Measurements from ENCODE around the gene SLC2A9.

Gene SLC2A9

DNA sequence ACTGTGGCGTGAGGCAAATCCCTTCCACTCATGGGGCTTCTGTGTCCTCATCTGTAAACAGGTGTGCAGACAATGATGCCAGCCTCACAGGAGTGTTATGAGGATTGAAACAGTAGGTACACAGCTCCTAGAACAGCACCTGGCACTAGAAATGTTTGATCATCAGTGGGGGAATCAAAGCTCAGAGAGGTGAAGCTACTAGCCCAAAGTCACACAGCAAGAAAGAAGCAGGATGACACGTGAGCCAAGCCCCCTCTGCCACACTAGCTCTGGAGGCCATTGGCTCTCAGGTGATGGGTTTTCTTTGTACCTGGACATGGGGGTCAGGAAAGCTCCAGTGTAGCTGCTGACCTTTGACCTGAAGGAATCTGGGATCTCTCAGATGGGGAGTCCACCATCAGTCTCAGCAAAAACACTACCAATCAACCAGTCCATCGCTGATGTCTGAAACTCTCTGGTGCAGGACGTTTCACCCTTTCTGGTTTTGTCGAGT is 13.4 kb upstream of the SLC2A9 start:
- in situ Hi-C loops (cut with MboI; ENCODE audit: low pct_unique_long_range_greater_than_20kb, low sequenced_read_pairs, unreplicated experiment): no loop called here
- no peak for DNase-seq (ENCODE audit: low spot score)
- TF ChIP-seq, protein P1, sequence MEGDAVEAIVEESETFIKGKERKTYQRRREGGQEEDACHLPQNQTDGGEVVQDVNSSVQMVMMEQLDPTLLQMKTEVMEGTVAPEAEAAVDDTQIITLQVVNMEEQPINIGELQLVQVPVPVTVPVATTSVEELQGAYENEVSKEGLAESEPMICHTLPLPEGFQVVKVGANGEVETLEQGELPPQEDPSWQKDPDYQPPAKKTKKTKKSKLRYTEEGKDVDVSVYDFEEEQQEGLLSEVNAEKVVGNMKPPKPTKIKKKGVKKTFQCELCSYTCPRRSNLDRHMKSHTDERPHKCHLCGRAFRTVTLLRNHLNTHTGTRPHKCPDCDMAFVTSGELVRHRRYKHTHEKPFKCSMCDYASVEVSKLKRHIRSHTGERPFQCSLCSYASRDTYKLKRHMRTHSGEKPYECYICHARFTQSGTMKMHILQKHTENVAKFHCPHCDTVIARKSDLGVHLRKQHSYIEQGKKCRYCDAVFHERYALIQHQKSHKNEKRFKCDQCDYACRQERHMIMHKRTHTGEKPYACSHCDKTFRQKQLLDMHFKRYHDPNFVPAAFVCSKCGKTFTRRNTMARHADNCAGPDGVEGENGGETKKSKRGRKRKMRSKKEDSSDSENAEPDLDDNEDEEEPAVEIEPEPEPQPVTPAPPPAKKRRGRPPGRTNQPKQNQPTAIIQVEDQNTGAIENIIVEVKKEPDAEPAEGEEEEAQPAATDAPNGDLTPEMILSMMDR (IDR thresholded peaks at IDR 0.05; ENCODE audit: extremely low read depth, insufficient read depth, missing control alignments): no peak

DNA sequence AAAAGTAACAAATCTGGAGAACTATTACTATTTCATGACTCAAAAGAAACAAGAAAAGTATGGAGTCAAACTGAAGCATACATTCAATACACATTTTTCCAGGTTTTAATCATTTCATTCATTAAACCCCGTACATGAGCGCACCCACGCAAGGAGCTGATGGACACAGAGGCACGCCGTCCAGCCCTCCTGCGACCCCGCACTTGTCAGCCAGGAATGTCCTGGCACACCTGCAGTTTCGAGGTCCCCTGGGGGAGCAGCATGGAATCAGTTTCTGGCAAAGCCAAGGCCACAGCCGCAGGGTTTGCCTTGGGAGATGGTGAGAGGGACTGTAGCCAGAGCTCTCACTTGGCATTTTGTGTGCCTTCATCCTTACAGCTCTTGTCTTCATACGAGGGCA is 12.8 kb upstream of the SLC2A9 start:
- TF ChIP-seq, protein P1 (IDR thresholded peaks at IDR 0.05; ENCODE audit: extremely low read depth, insufficient read depth, missing control alignments): no peak
- no peak for DNase-seq (ENCODE audit: low spot score)
- in situ Hi-C loops (cut with MboI; ENCODE audit: low pct_unique_long_range_greater_than_20kb, low sequenced_read_pairs, unreplicated experiment): no loop called here

DNA sequence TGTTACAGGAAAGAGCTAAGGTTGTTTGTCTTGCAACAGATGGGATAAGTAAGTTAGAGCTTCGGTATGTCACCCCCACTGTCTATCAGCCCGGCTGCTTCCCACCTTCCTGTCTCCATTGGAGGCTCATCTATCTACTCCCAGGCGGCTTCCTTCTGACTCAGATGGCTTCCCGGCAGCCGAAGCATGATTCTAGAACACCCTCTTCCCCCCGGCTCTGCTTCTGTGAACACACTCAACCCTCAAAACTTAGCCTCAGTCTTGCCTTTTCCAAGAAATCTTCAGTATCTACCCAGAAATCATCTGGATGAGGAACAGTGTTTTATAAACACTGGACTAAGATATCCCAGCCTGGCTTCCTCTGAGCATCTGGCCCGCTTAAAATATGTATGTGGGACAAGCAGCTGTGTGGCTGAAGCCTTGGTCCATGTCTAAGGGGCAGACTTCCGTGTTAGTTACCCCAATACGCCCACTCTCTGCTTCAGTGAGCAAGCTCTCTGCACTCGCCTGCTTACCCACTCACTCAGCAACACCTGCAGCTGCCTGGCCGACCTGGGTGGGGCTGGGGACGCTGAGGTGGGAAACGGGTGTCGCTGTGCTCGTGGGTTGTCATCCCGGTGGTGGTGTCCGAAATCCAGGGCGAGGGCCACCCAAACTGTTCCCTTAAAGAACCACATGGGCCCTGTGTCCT is 12.0 kb upstream of the SLC2A9 start:
- in situ Hi-C loops (cut with MboI; ENCODE audit: low pct_unique_long_range_greater_than_20kb, low sequenced_read_pairs, unreplicated experiment): no loop called here
- TF ChIP-seq, protein P1 (IDR thresholded peaks at IDR 0.05; ENCODE audit: extremely low read depth, insufficient read depth, missing control alignments): no peak
- no peak for DNase-seq (ENCODE audit: low spot score)

DNA sequence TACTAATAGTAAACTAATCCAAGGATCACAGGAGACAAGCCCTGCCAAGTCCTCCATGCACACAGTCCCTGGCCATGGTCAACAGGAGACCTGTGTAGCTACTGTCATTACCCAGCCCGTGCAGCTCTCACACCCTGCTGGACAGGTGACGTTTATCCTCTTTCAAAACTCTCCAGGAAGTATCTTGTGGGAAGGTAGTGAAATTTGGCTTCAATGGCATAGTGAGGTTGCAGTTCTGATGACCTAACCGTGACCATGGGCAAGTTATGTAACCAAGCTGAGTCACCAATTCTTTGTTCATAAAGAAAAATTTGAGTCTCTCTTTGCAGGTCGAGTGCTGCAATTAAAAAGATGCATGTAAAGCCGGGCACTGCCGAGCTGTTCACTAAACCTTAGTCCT is 11.3 kb upstream of the SLC2A9 start:
- TF ChIP-seq, protein P1 (IDR thresholded peaks at IDR 0.05; ENCODE audit: extremely low read depth, insufficient read depth, missing control alignments): no peak

DNA sequence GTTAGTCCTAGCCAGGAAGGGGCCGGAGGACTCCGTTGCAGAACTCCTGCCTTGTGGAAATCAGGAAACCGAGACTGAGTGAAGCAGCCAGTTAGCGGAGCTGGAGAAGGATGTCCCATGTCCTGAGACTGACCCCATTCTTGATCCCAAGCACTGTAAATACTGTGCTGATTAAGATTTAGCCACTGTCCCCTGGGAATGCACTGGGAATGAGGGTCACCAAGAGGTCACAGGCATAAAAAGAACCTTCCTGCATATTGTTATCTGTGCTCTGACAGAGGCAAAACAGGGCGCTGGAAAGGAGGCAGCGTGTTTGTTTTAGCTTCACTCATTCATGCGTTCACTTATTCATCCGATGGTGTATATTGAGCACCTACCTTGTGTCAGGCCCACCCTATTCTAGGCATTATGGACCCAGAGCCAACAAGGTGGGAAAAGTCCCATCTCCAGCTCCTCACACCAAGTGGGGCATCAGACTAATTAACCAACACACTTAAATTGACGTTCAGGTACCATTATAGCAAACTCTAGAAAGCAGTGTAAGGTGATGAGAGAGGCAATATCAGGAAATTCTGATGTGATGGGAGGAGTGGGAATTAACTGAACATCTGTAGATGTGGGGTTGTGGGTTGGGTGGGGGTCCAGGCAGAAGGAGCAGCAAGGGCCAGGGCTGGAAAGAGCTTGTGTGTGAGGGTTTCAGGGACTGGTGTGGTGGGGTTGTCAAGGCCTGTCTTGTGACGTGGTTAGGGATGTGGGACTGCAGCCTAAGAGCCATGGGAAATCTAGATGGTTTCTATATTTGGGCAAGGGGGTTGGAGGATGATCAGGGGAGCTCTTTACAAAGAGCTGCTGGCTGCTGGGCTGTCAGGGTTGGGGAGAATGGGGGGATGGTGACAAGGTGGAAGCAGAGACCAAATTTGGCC is 10.6 kb upstream of the SLC2A9 start:
- in situ Hi-C loops (cut with MboI; ENCODE audit: low pct_unique_long_range_greater_than_20kb, low sequenced_read_pairs, unreplicated experiment): no loop called here
- TF ChIP-seq, protein P1 (IDR thresholded peaks at IDR 0.05; ENCODE audit: extremely low read depth, insufficient read depth, missing control alignments): no peak
- no peak for DNase-seq (ENCODE audit: low spot score)

More for the DNA sequence above, 11.3 kb upstream of the SLC2A9 start:
- in situ Hi-C loops (cut with MboI; ENCODE audit: low pct_unique_long_range_greater_than_20kb, low sequenced_read_pairs, unreplicated experiment): no loop called here
- no peak for DNase-seq (ENCODE audit: low spot score)

DNA sequence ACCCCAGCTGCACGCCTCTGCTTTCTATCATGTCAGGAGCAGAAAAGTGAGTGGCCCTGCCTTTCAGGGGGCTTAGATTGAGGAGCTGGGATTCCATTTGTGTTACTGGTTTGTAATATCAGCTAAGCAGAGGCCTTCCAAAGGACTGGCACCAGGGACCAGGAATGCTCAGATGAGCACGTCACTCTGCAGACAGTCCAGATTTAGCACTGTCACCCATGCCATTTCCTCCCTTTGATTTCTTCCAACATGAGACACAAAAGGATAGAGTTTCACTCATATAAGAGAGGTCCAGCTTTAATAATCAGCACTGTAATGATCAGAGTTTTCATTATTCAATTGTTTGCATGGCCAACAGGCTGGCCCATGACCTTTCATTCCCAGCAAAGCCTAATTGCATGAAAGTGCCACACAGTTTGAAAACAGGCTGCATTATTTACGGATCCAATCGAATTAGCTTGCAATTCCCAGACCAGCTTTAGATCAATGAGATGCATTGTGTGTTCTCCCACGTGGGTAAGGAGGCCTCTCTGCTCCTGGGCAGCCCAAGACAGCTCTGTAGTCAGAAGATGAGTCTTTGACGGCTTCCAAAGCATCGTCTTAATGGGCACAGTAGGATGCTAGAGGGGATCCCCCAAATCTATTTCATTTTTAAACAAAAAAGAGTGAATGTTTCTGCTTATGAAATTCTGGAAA is 9.8 kb upstream of the SLC2A9 start:
- no peak for DNase-seq (ENCODE audit: low spot score)
- in situ Hi-C loops (cut with MboI; ENCODE audit: low pct_unique_long_range_greater_than_20kb, low sequenced_read_pairs, unreplicated experiment): no loop called here
- TF ChIP-seq, protein P1 (IDR thresholded peaks at IDR 0.05; ENCODE audit: extremely low read depth, insufficient read depth, missing control alignments): no peak
